ENCODE measurements around the gene PANX2.
"Not testable (repeated sequence)": the region's sequence is repeated elsewhere in the genome, so short reads cannot be mapped to it uniquely, and the experiment has no call there.

The PANX2 gene

DNA sequence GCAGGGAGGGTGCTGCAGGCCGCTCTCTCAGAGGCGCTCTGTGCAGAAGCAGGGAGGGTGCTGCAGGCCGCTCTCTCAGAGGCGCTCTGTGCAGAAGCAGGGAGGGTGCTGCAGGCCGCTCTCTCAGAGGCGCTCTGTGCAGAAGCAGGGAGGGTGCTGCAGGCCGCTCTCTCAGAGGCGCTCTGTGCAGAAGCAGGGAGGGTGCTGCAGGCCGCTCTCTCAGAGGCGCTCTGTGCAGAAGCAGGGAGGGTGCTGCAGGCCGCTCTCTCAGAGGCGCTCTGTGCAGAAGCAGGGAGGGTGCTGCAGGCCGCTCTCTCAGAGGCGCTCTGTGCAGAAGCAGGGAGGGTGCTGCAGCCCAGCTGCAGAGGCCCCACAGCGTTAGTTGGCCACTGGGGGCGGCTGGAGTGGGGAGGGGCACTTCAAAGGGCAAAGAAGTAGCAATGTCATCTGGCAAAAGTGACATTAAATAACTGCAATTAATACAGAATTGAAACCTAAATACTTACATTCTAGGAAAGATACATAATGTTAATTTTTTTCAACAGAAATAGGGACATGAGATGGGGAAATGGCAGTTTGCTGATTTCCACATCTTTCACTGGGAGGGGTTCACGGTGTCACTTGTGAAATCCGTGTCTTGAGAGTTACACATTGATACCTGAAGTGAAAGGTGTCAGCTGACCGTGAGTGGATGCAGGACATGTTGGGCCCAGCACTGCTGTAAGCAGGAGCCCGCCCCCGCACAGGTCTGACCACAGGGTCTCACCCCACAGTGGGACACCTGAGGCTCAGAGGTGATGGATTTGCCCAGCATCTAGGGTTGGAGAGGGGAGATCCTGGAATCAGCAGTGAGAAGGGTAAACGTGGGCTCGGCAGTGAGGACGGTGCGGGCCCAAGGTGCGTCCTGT is 23.0 kb upstream of the PANX2 start:
- not testable (repeated sequence) for DNase-seq (ENCODE audit: low read depth in 3 of 3, low spot score in 1 of 3)

DNA sequence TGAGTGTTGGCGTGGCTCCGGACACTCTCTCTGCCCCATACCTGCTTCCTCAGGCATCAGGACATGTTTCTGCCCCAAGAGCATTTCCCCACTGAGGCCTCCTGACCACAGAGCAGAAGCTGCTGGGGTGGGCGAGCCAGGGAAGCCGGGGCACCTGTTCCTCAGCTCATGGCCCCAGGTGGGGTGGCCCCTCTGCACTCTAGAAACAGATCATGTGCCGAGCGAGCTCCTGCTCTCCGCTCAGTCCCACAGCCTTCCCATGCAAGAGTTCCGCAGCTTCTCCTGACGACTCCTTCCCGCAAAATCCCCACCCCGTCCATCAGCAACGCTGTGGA is 22.4 kb upstream of the PANX2 start:
- no peak for DNase-seq (ENCODE audit: low read depth in 3 of 3, low spot score in 1 of 3)

DNA sequence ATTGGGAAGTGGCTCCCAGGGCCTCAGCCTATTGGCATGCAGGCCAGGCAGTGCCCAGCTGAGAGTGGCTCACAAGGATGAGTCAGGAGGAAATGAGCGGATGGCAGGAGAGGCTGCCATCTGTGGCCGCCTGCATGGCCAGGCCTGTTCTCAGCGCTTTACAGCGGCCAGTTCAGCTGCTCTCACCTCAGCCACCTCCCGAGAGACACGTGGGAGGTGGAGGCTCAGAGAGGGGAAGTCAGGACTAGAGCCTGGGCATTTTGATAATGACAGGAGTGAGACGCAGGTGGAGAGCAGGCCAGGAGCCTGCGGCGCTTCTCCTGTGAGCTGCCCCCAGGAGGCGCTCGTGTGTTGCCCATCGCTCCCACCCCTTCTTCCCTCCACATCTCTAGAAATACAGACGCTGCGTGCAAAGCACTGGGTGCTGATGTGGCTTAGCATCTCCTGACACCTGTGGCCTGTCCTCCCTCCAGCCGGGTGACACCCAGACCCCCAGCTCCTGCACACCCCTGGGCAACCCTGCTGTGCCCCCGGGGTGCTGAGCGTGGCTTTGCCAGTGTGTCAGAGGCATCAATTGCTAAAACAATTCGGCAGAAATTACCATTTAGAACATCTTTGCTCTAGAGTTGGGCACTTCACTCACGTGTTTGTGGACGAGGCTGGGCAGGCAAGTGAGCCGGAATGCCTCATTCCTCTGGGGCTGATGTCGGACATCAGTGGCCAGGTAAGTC is 21.4 kb upstream of the PANX2 start:
- peak; percentile 35 to 63 (median 62) for DNase-seq (ENCODE audit: low read depth in 3 of 3, low spot score in 1 of 3)

DNA sequence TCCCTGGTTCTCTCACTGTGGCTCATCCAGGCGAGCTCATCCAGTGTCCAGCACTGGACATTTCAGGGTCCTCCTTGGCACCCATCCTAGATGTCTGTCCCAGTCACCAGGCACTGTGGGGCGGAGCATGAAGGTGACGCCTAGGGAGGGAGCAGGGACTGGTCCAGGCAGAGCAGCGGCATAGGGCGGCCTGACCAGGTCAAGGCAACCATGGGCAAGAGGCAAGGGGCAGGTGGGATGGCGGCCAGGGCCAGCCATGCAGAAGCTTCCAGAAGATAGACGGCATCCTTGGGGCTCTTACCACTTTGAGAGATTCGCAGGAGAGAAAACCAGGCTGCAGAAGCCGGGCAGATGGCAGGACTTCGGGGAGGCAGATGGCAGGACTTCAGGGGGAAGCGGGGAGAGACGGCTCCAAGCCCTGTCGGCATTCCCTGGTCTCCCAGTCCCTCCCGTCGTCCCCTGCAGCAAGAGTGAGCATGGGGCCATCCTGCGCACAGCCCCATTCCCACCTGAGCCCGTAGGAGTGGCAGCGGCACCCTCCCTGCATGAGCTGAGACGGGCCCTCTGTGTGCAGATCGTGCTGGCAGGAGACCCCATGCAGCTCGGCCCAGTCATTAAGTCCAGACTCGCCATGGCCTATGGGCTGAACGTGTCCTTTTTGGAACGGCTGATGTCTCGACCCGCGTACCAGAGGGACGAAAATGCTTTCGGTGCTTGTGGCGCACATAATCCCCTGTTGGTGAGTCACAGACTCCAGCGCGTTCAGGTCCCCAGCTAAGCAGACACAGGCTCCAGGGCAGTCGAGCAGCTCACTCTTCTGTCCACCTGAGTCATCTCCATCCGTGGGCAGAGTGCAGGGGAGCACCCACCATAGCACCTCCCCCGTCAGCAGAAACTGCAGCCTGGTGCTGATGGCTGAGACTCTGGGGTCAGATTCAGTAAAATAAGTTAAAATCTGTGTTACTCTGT is 20.1 kb upstream of the PANX2 start:
- DNase-seq (ENCODE audit: low read depth in 3 of 3, low spot score in 1 of 3): no peak

DNA sequence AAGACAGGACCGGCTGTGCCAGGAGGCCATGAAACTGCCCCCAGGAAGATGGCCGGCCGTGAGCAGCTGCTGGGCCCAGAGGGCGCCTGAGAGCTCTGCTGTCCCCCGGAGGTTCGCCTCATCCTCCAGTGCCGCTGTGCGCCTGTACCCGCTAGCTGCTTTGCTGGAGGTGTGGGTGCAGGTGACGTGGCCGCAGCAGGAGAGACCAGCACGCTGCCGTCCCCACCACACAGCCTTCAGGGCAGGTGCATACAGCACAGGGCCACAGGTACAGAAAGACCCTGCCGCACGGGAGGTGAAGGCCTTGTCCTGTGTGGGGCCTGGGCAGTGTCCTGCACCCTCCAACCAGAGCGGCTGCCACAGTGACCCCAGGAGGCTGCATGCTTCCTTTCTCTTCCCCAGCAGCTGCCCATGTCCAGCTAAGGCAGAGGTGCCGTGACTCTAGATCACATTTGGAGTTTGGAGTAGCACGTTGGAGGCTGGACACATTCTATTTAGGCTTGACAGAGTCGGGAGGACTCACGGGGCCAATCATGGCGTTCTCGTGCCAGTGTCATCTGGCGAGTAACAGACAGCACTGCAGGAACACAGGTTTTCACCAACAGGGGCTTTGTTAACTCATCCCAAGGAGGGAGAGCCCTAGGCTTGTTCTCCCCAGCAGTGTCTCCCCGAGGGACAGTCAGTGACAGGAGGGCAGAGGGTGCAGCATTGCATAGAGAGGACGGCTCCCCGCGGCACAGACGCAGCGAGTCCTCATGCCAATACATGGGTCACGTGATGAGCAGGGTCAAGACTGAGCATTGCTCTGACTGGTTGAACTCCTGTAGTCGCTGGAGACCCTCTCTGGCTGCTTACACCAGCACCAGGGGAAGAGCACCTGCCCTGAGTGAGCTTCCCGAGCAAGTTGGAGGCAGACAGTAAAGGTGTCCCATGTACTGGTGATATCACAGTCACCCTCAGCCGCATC is 18.7 kb upstream of the PANX2 start:
- no peak for DNase-seq (ENCODE audit: low read depth in 3 of 3, low spot score in 1 of 3)

DNA sequence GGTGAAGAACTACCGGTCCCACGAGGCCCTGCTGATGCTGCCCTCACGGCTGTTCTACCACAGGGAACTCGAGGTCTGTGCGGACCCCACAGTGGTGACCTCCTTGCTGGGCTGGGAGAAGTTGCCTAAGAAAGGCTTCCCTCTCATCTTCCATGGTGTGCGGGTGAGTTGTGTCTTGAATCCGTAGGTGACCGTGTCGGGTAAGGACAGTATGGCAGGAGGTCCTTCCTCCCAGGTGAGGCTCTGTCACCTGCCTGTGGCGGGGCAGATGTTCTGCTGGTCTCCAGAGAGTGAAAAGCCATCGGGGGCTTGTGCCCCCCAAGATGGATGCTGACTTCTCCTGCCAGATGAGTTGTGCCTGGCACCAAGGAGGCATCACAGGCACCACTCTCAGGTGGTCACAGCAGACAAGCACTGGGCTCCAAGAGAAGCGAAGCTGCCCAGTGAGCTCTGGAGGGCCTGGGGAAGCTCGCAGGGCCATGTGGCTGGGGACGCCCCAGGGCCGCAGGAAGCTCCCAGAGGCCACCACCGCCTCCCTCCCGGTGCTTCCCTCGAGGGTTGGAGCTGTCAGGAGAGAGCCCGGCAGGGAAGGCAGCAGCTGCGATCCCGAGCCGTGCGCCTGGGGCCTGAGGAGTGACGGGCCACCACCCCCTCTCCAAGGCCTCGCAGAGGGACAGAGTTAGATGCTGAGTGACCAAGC is 17.3 kb upstream of the PANX2 start:
- no peak for DNase-seq (ENCODE audit: low read depth in 3 of 3, low spot score in 1 of 3)

DNA sequence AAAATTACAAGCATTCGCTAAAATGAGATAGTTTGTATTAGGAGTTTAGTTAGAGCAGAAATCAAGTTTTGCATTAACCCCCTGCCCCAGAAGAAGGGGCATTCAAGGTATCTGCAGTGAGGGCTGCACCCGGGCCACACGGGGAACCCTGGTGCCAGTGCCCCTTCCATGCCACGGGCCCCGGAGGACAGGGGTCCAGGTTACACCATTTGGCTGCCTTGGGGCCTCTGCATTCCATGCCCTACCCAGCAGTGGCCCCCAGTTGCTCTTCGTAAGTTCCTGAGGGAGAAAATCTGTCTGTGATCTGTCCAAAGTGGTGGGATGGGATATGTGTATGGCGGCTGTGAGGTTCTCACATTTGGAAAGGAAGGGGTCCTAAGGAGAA is 16.8 kb upstream of the PANX2 start:
- no peak for DNase-seq (ENCODE audit: low read depth in 3 of 3, low spot score in 1 of 3)

DNA sequence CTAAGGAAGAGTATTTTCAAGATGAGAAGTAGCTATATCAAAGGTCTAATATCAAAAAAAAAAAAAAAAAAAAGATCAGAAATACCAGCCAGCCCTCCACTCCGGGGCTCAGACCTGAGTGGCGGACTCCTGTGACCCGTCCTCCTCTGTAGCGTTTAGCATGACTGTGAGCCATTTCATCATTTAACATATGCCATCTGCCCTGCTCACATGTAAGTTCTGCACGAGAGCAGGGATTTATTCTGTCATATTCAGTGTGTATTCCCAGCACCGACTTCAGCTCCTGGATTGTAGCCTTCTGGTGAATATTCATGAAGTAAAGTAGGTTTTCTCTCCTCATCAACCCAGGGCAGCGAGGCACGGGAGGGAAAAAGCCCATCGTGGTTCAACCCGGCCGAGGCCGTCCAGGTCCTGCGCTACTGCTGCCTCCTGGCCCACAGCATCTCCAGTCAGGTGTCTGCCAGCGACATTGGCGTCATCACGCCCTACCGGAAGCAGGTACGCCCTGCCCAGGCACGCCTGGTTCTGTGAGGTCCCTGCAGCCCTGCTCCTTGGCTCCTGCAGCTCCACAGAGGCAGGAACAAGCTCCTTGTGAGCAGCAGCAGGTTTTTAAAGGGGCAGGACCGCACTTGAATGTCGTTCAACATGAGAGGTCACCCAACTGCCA is 12.7 kb upstream of the PANX2 start:
- DNase-seq (ENCODE audit: low read depth in 3 of 3, low spot score in 1 of 3): no peak

DNA sequence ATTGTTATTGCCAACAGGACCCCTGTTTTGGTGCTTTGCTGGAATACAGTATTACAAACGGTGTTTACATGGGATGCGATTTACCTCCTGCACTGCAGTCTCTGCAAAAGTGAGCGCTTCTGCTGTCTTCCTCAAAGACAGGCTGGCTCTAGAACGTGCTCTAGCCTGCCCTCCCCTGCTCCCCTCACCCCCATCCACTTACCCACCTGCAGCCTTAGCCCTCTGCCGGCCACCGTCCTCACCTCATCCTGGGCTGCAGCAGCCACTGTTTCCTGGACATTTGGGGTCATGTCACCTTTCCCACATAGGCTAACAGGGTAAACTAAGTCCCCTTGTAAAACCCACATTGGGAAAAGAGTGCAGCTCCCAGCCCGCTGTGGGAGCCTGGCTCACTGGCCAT is 9.6 kb upstream of the PANX2 start:
- DNase-seq (ENCODE audit: low read depth in 3 of 3, low spot score in 1 of 3): no peak

DNA sequence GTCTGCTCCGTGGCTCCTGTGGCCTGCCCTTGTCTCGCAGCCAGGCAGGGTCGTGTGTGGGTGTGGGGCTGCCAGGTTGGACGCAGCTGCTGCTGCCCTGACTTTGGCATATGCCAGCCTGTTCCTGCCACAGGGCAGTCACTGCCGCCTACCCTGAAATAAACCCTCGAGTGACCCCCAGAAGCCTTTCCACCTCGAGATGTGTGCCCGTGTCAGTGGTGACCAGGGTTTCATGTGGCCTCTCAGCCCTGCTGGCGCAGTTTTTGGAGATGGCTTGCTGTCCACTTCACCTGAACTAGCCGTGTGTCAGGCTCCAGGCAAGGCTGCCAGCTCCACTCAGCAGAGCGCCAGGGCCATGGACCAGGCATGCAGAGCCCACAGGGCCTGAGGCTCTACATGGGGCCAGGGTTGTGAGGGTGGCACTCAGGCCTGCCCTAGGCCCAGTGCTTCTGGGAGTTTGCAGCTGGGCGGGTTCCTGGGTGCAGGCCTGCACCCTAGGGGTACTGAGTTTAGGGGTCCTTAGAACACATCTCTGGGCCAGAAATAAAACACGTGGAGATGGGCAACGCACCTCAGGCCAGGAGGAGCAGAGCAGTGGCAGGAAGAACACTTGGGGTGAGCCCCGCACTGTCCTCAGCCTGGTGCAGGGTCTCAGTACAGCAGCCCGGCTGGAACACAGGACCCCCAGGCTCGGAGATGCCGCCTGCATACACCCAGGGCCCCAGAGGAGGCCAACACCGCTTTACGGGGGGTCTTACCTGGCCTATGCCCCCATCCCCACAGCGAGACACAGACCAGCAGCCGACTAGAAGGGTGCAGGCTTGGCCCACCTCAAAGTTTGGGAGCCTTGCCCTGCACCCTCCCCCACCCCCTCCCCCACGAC is 8.8 kb upstream of the PANX2 start:
- no peak for DNase-seq (ENCODE audit: low read depth in 3 of 3, low spot score in 1 of 3)

DNA sequence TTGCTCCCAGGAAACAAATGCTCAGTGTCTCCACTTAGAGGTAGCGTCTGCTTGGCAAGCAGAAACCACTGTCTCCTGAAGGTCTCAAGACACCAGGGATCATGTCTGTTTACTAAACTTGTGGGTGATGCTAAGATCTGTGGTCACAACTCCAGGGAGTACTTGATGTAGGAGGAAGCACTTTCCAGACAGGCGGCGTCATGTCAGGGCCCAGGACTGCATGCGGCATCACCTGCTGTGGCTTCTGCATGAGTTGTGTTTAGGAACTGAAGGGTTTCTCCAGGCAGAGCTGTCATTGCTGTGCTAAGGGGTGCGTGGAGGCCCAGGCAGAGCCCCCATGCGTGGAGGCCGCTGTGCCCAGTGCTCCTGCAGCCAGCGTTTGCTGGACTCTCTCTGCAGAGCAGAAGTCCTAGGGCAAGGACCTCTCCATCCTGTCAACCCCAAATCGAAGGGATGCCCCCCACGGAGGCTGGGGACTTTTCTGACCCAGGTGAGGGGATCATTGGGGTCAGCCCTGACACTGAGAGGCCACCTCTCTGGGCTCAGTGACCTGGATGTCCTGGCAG is 8.1 kb upstream of the PANX2 start:
- DNase-seq (ENCODE audit: low read depth in 3 of 3, low spot score in 1 of 3): no peak

DNA sequence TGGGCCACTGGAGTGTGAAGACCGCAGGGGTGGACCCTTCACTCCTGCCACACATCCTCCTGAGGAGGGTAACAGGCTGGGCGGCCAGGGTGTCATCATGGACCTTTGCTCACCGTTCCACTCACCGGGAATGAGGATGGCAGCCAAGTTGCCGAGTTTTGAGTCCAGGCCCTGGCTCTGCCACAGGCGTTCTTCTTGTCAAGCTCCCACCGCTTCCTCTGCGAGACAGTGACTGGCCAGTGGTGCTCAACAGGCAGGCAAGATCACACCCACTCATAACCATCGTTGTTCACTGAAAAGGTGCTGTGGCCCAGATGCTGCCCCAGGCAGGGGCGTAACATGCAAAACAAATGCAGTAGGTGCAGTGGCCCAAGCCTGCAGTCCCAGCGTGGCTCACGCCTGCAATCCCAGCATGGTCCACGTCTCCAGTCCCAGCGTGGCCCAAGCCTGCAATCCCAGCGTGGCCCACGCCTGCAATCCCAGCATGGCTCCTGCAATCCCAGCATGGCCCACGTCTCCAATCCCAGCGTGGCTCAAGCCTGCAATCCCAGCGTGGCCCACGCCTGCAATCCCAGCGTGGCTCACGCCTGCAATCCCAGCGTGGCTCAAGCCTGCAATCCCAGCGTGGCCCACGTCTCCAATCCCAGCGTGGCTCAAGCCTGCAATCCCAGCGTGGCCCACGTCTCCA is 5.0 kb upstream of the PANX2 start:
- no peak for DNase-seq (ENCODE audit: low read depth in 3 of 3, low spot score in 1 of 3)

DNA sequence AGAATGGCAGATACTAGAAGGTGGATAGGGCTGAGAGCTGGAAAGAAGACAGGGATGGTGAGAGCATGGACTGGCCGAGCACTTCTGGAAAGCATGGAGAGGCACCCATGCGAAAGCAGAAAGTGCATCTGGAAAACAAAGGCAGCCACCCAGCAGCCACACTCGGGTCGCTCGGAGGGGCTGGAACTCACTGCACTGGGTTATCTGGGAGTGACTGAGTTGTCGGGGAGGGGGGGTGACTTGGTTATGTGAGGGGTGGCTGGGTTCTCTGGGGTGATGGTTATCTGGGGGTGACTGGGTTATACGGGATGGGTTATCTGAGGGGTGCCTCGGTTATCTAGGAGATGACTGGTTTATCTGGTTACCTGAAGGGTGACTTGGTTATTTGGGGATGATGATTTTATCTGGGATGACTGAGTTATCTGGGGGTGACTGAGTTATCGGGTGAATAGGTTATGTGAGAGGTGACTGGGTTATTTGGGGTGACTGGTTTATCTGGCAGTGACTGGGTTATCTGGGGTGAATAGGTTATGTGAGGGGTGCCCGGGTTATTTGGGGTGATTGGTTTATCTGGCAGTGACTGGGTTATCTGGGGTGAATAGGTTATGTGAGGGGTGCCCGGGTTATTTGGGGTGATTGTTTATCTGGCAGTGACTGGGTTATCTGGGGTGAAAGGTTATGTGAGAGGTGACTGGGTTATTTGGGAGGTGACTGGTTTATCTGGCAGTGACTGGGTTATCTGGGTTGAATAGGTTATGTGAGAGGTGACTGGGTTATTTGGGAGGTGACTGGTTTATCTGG is 2.6 kb upstream of the PANX2 start:
- DNase-seq (ENCODE audit: low read depth in 3 of 3, low spot score in 1 of 3): no peak

DNA sequence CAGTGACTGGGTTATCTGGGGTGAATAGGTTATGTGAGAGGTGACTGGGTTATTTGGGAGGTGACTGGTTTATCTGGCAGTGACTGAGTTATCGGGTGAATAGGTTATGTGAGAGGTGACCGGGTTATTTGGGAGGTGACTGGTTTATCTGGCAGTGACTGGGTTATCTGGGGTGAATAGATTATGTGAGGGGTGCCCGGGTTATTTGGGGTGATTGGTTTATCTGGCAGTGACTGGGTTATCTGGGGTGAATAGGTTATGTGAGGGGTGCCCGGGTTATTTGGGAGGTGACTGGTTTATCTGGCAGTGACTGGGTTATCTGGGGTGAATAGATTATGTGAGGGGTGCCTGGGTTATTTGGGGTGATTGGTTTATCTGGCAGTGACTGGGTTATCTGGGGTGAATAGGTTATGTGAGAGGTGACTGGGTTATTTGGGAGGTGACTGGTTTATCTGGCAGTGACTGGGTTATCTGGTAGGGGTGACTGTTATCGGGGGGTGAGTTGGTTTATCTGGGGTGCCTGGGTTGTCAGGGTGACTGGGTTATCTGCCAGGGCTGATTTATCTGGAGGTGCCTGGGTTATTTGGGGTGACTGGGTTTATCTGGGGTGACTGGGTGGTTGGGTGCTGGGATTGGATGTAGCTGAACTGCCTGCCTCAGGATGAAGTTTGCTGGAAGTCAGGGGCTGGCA is 1.9 kb upstream of the PANX2 start:
- not testable (repeated sequence) for DNase-seq (ENCODE audit: low read depth in 3 of 3, low spot score in 1 of 3)

DNA sequence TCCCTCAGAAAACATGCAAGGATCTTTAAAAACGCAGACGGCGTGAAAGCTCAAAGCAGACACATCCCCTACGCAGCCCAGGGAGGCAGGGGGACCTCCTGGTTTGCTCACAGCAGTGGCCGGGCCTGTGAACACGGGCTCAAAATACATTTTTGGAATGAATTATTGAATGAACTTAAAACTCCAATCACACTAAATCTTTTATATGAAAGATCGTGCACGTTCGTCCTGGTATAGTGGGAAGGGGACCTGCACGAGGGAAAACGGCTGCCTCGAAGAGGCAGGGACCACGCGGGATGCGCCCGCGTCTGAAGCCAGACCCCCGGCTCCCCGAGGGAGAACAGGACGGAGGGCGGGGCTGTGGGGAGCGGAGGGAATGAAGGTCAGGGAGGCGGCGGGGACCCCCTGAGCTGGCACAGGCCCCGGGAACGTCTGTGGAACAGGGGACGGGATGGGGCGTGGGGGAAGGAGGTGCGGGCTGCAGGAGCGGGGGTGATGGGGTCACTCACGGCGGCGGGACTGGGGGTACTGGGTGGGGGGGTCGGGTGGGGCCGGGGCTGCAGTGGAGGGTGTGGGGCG is 1.3 kb upstream of the PANX2 start:
- no peak for DNase-seq (ENCODE audit: low read depth in 3 of 3, low spot score in 1 of 3)

Measured in stimulated activated CD4-positive, alpha-beta T cell treated with anti-CD3 and anti-CD28 coated beads, TNF-alpha, amount 100 ng/mL, for 1 hour (primary cell).